Stomach (tissue), 9 donors: ENCODE results near the gene PHF19. TPM values are rescaled to one million over a fixed set of nuclear protein-coding genes. Genes with fewer than 3 reads are reported as not detected.

Experiments
- DNase-seq, 2 donors: peaks; one replicate each; pipeline versions ENCODE4 v3.0.0 to v3.0.0-alpha.2; 2013 to 2019
- H3K27ac ChIP-seq, 5 donors: fragments of 200-600 bp in 4 of 5; sonication (generic) in 4 of 5; one replicate each; pipeline ENCODE4 v1.5.1; 2013 to 2019; ENCODE audit warnings: mild to moderate bottlenecking in 1 of 5, moderate library complexity in 1 of 5
- H3K27me3 ChIP-seq, 3 donors: fragments of 200-600 bp; sonication (generic); one replicate each; pipeline ENCODE4 v1.5.1; 2017 to 2019; ENCODE audit warnings: mixed run types in 1 of 3
- H3K36me3 ChIP-seq, 4 donors: fragments of 200-600 bp; sonication (generic); 1 replicate in 3 of 4; 2 replicates in 1 of 4; pipeline ENCODE4 v1.5.1; 2016 to 2019
- H3K4me1 ChIP-seq, 4 donors: fragments of 200-600 bp; sonication (generic); one replicate each; pipeline ENCODE4 v1.5.1; 2016 to 2019
- H3K4me3 ChIP-seq, 4 donors: fragments of 200-600 bp; sonication (generic) in 3 of 4; one replicate each; pipeline ENCODE4 v1.5.1; 2016 to 2019; ENCODE audit warnings: mild to moderate bottlenecking in 1 of 4
- H3K9me3 ChIP-seq, 4 donors: fragments of 200-600 bp; sonication (generic); one replicate each; pipeline ENCODE4 v1.5.1; 2016 to 2019
- EP300 ChIP-seq: sonication (generic); formaldehyde crosslinking; IDR thresholded peaks from one replicate; pipeline ENCODE4 v1.6.1; 2017; ENCODE audit warnings: antibody characterized with exemption
- POLR2A ChIP-seq, 4 donors: fragments of 450-650 bp; IDR thresholded peaks; one replicate each; pipeline ENCODE4 v1.6.1; 2016; ENCODE audit warnings: antibody characterized with exemption in 4 of 4, control low read depth in 2 of 4, mild to moderate bottlenecking in 1 of 4, moderate library complexity in 1 of 4
- POLR2AphosphoS5 ChIP-seq, 3 donors: sonication (generic); formaldehyde crosslinking; IDR thresholded peaks; one replicate each; pipeline ENCODE4 v1.6.1; 2016; ENCODE audit warnings: antibody characterized with exemption in 3 of 3
- WGBS, 5 donors: extraction: QIAGEN DNeasy Blood & Tissue Kit in 3 of 5; methylation state at CpG; one replicate each; pipeline versions ENCODE4 v1.1.5 to v1.1.7; 2013 to 2018; 5-methylcytosine and 5-hydroxymethylcytosine counted together
- intact Hi-C: fragments of 100-400 bp; cut with DNase I; formaldehyde crosslinking; loops from one replicate; pipeline ENCODE4 v1.15.1; 2023; ENCODE audit warnings: low total_unique reads
- polyA plus RNA-seq, 3 donors: library from polyadenylated mRNA; stranded (reverse); fragments of 200-250 nt; gene quantifications; one replicate each; pipeline ENCODE4 v1.2.3, GENCODE V29; 2013
- total RNA-seq, 5 donors: library from RNA; depleted of rRNA; stranded (reverse); fragments of >200 nt; gene quantifications; one replicate each; pipeline versions ENCODE4 v1.1.0 to v1.2.3, GENCODE V29; 2014 to 2016
- TF ChIP-seq, protein P1 (sequence below), 7 experiments: fragments of 450-650 bp in 4 of 7; fragments of 200-600 bp in 3 of 7; sonication (generic) in 3 of 7; IDR thresholded peaks; one replicate each; pipeline ENCODE4 v1.5.1; 2016 to 2019; ENCODE audit warnings: antibody characterized with exemption in 7 of 7, control low read depth in 2 of 7, mild to moderate bottlenecking in 1 of 7
- donor health status: healthy with polysubstance abuse.
- donor health status: Bipolar disorder and iron deficiency.
- donor health status: healthy.

The PHF19 gene
- total and polyA plus RNA-seq, 8 donors: 10.7 to 251 (median 27.2) TPM

DNA sequence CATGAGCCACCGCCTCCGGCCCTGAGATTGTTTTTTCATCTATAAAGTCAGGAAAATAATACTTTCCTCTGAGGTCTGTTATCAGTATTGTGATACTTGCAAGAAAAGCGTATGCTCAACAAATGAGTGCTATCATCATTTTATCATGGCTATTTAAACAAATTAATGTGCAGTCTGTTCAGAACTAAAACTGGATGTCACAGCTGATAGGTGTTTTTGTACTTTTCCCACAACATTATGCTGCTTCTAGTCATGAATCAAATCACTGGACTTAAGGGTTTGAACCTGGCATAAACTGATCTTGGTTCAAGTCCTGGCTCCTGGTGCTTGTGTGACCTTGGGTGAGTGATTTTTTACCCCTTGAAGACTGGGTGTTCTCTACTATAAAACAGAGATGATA, 21.4 kb upstream of the PHF19 start:
- TF ChIP-seq POLR2A (IDR thresholded peaks at IDR 0.05): no peak
- no peak for TF ChIP-seq EP300
- TF ChIP-seq POLR2AphosphoS5 (IDR thresholded peaks at IDR 0.05): no peak
- TF ChIP-seq, protein P1, sequence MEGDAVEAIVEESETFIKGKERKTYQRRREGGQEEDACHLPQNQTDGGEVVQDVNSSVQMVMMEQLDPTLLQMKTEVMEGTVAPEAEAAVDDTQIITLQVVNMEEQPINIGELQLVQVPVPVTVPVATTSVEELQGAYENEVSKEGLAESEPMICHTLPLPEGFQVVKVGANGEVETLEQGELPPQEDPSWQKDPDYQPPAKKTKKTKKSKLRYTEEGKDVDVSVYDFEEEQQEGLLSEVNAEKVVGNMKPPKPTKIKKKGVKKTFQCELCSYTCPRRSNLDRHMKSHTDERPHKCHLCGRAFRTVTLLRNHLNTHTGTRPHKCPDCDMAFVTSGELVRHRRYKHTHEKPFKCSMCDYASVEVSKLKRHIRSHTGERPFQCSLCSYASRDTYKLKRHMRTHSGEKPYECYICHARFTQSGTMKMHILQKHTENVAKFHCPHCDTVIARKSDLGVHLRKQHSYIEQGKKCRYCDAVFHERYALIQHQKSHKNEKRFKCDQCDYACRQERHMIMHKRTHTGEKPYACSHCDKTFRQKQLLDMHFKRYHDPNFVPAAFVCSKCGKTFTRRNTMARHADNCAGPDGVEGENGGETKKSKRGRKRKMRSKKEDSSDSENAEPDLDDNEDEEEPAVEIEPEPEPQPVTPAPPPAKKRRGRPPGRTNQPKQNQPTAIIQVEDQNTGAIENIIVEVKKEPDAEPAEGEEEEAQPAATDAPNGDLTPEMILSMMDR (IDR thresholded peaks at IDR 0.05): no peak
- H3K27me3 ChIP-seq: no peaks in the 10 kb centered on the region
- DNase-seq: no peak
- intact Hi-C loops: no loop called here
- peaks cover 6 to 28% (median 20%) of the 10 kb centered on the region in 4 donors for H3K4me1 ChIP-seq
- 59 to 80% (median 70%) methylated on average over 3 of the region's 3 CpGs for WGBS, 5 donors
- no peak overlapping the region for H3K4me3 ChIP-seq
- no peaks in the 10 kb centered on the region for H3K36me3 ChIP-seq
- no peaks in the 10 kb centered on the region for H3K9me3 ChIP-seq
- no peak overlapping the region for H3K27ac ChIP-seq

DNA sequence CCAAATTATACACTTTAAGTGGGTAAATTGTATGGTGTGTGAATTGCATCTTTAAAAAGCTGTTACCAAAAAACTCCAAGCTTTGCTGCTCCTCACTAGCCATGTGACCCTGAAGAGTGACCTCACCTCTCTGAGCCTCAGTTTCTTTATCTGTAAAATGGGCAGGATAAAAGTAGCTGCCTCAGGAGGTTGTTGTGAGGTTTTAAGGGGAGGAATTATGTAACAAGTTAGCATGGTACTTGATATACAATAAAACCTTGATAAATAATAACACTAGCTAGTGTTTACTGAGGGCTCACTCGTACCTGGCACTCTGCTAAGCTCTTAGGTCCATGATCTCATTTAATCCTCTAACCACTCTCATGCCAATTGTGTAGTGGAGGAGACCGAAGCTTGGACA, 19.0 kb upstream of the PHF19 start:
- intact Hi-C loops: no loop called here
- H3K27me3 ChIP-seq: no peaks in the 10 kb centered on the region
- no peaks in the 10 kb centered on the region for H3K9me3 ChIP-seq
- no peak for DNase-seq
- TF ChIP-seq POLR2A (IDR thresholded peaks at IDR 0.05) (no peak), EP300 (no peak), POLR2AphosphoS5 (IDR thresholded peaks at IDR 0.05) (no peak)
- TF ChIP-seq, protein P1 (IDR thresholded peaks at IDR 0.05): no peak
- H3K27ac ChIP-seq: no peak overlapping the region
- no peaks in the 10 kb centered on the region for H3K36me3 ChIP-seq
- peaks cover 6 to 52% (median 28%) of the 10 kb centered on the region in 4 donors for H3K4me1 ChIP-seq
- H3K4me3 ChIP-seq: no peak overlapping the region
- 83 to 94% (median 92%) methylated on average over 2 of the region's 2 CpGs for WGBS, 5 donors

DNA sequence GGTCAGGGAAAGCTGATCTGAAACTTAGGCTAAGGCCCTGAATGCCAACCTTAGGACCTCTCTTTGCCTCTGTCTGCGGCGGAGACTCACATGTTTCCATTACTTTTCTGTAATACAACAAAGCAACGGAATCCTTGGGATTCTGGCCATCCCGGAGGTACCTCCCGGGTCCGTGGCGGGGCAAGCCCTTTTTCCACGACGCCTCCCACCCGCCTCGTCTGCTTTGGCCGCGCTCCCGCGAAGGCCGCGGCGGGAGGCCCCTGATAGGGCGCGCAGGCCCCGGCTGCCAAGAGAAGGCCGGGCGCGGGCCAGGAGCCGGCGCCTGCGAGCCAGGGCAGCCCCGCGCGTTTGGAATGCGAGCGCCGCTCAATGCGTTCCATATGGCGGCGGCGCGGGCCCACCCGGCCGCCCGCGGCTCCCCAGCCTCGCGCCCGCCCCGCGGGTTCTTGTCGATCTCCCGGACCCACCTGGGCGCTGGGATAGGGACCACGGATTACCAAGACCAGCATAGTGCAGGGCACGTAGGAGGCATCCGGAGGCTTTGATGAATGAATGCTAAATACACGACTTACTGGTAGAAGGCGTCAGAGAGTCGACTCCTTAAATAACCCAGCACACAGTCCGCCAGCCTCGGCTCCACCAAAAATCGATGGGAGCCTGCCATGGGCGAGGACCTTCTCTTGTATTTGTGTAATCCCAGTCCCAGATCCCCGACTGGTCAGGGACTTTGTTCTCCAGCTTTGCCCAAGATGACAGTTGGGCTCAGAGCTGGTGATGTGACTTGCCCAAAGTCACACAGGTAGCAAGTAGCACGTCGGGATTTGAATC, 17.5 kb upstream of the PHF19 start:
- H3K4me1 ChIP-seq: peaks cover 6 to 60% (median 34%) of the 10 kb centered on the region in 4 donors
- H3K9me3 ChIP-seq: no peaks in the 10 kb centered on the region
- WGBS, 5 donors: 13 to 34% (median 30%) methylated on average over 57 to 63 of the region's 63 CpGs
- peak overlapping the region; percentile 31 to 41 (median 38) for H3K4me3 ChIP-seq
- no peaks in the 10 kb centered on the region for H3K27me3 ChIP-seq
- peak overlapping the region; percentile 1 to 86 (median 76) for H3K27ac ChIP-seq
- H3K36me3 ChIP-seq: no peaks in the 10 kb centered on the region
- peak; percentile 50 to 87 for DNase-seq
- intact Hi-C loops: no loop called here
- no peak for TF ChIP-seq EP300
- TF ChIP-seq, protein P1 (IDR thresholded peaks at IDR 0.05): no peak
- TF ChIP-seq POLR2AphosphoS5 (IDR thresholded peaks at IDR 0.05): no peak

DNA sequence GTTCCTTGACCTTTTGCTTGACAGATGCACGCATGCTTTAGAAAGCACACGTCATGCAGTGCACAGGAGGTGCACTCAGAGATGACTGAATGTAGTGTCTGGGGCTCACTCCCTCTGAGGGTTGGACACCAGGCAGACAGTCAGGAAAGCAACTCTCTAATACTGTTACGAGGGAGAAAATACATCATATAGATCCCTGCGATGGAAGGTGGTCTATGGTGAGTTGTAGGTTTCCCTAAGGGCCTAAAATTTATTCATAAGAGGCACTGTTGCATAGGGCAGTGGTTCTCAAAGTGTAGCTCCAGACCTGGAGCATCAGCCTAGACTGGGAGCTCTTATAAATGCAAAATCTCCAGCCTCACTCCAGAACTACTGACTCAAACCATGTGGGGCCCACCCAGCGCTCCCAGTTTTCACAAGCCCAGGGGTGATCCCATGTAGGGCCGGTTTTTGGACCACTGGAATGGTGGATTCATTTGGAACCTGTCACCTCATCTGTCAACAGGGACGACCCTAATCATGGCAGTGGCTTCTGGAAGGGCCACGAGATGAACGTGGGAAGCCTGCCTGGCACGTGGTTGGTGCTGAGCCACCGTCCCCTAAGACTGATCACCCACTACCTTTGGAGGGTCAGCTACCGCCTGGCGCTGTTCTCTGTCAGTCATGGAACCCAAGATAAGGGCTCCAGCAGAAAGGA, 16.8 kb upstream of the PHF19 start:
- Histone ChIP-seq H3K4me1 (peaks cover 6 to 62% (median 34%) of the 10 kb centered on the region in 4 donors), H3K9me3 (no peaks in the 10 kb centered on the region), H3K36me3 (no peaks in the 10 kb centered on the region), H3K4me3 (no peak overlapping the region), H3K27me3 (no peaks in the 10 kb centered on the region), H3K27ac (peak overlapping the region in 4 of 5 donors; percentile 72 to 86 (median 80))
- 87 to 94% (median 91%) methylated on average over 13 of the region's 13 CpGs for WGBS, 5 donors
- peak in 1 of 2 donors; percentile 38 for DNase-seq
- no peak for TF ChIP-seq POLR2A (IDR thresholded peaks at IDR 0.05)
- TF ChIP-seq, protein P1 (IDR thresholded peaks at IDR 0.05): no peak
- no peak for TF ChIP-seq EP300
- TF ChIP-seq POLR2AphosphoS5 (IDR thresholded peaks at IDR 0.05): no peak
- intact Hi-C loops: no loop called here
